HG03095 (cell line): ENCODE measurements around the gene CNTNAP2.
"Not testable (repeated sequence)": the region's sequence is repeated elsewhere in the genome, so short reads cannot be mapped to it uniquely, and the experiment has no call there.

Experiments
- ATAC-seq: cut with Tn5 transposase; IDR thresholded peaks from one replicate; pipeline ENCODE4 v1.9.1; 2021; ENCODE audit warnings: moderate library complexity; ENCODE audit not compliant: unreplicated experiment

The CNTNAP2 gene

GRCh38 chr7:148436571-148436970, 2320.0 kb downstream of the CNTNAP2 start:
- no peak for ATAC-seq

GRCh38 chr7:148437043-148437442, 2320.4 kb downstream of the CNTNAP2 start:
- no peak for ATAC-seq

GRCh38 chr7:148442141-148442655, 2325.6 kb downstream of the CNTNAP2 start:
- no peak for ATAC-seq

GRCh38 chr7:148442933-148443332, 2326.3 kb downstream of the CNTNAP2 start:
- no peak for ATAC-seq

GRCh38 chr7:148445260-148446044, 2328.9 kb downstream of the CNTNAP2 start:
- no peak for ATAC-seq

GRCh38 chr7:148447221-148447849, 2330.7 kb downstream of the CNTNAP2 start:
- ATAC-seq = peak; percentile 90

- ATAC-seq = not testable (repeated sequence)
Measured at GRCh38 chr7:148451526-148451925, 2334.9 kb downstream of the CNTNAP2 start.

- no peak for ATAC-seq
Measured at GRCh38 chr7:148456351-148456750, 2339.8 kb downstream of the CNTNAP2 start.

GRCh38 chr7:148457310-148457921, 2340.8 kb downstream of the CNTNAP2 start:
- ATAC-seq = no peak

GRCh38 chr7:148458263-148458662, 2341.7 kb downstream of the CNTNAP2 start:
- ATAC-seq = no peak

- no peak for ATAC-seq
Measured at GRCh38 chr7:148461392-148462179, 2345.0 kb downstream of the CNTNAP2 start.

- ATAC-seq = not testable (repeated sequence)
Measured at GRCh38 chr7:148462774-148463173, 2346.2 kb downstream of the CNTNAP2 start.

- ATAC-seq = no peak
Measured at GRCh38 chr7:148463210-148463609, 2346.6 kb downstream of the CNTNAP2 start.

GRCh38 chr7:148464947-148465346, 2348.3 kb downstream of the CNTNAP2 start:
- no peak for ATAC-seq

GRCh38 chr7:148465441-148465840, 2348.8 kb downstream of the CNTNAP2 start:
- ATAC-seq = not testable (repeated sequence)

- ATAC-seq = no peak
Measured at GRCh38 chr7:148466120-148466519, 2349.5 kb downstream of the CNTNAP2 start.

GRCh38 chr7:148468700-148469098, 2352.1 kb downstream of the CNTNAP2 start:
- no peak for ATAC-seq
